HepG2 (cell line): ENCODE data around the gene SLCO2B1. TPM values are rescaled to one million over a fixed set of nuclear protein-coding genes. Genes with fewer than 3 reads are reported as not detected.

ENCODE experiments used
- ATAC-seq: fragments of 200-7000 bp; cut with Tn5 transposase; 3 replicates; pipeline ENCODE4 v1.9.1; 2020; ENCODE audit warnings: mild to moderate bottlenecking, moderate library complexity
- BruUV-seq: library from RNA; stranded (reverse); fragments of 400-500 nt; replicated peaks from 2 replicates; lab custom pipeline; 2021; lab: Mats Ljungman, UMichigan
- CTCF ChIA-PET: fragments of 300-600 bp; formaldehyde crosslinking; extraction: SDS; loops from one replicate; lab custom pipeline; 2021; ENCODE audit warnings: low total read pairs, inconsistent platforms, low intra/inter-chr PET ratio; lab: Yijun Ruan, JAX
- POLR2A ChIA-PET: fragments of 350-600 bp; sonication (Branson Sonifier 250); formaldehyde crosslinking; loops from one replicate; lab custom pipeline; 2020; ENCODE audit warnings: antibody characterized with exemption, inconsistent platforms; lab: Yijun Ruan, JAX
- DNase-seq: peaks from one replicate; pipeline ENCODE4 v3.0.0-alpha.2; 2015; ENCODE audit warnings: low spot score
- FAIRE-seq: peaks from 3 replicates; lab custom pipeline; 2011; peaks lifted over from hg19 to GRCh38; lab: Jason Lieb, UNC
- H2AFZ ChIP-seq: one replicate; pipeline ENCODE4 v1.6.1; 2011; ENCODE audit warnings: low read length, inconsistent platforms
- H3K27ac ChIP-seq: fragments of 300-600 bp; 3 replicates; pipeline ENCODE4 v1.8.0; 2011; ENCODE audit warnings: mixed run types, mild to moderate bottlenecking, mixed read lengths, low read length, inconsistent platforms; ENCODE audit not compliant: insufficient read depth; ENCODE audit errors: extremely low read length
- H3K27me3 ChIP-seq, 2 experiments: fragments of 200-600 bp in 1 of 2; 2 replicates in 1 of 2; 3 replicates in 1 of 2; pipeline versions ENCODE4 v1.6.0 to v1.8.0; 2011; ENCODE audit warnings: low read length in 2 of 2, mild to moderate bottlenecking in 2 of 2, moderate library complexity in 2 of 2, inconsistent platforms in 1 of 2; ENCODE audit not compliant: insufficient read depth in 2 of 2, control insufficient read depth in 1 of 2
- H3K36me3 ChIP-seq, 2 experiments: fragments of 200-600 bp in 1 of 2; replicated peaks in 1 of 2; 2 replicates in 1 of 2; 3 replicates in 1 of 2; pipeline versions ENCODE4 v1.5.1 to v1.8.0; 2011; ENCODE audit warnings: low read length in 2 of 2, inconsistent platforms in 1 of 2; ENCODE audit not compliant: insufficient read depth in 2 of 2, control insufficient read depth in 1 of 2
- H3K4me1 ChIP-seq: 2 replicates; pipeline ENCODE4 v1.5.1; 2012; ENCODE audit warnings: low read length, inconsistent platforms; ENCODE audit not compliant: insufficient read depth
- H3K4me2 ChIP-seq: 2 replicates; pipeline ENCODE4 v1.6.0; 2011; ENCODE audit warnings: low read depth, low read length, inconsistent platforms
- H3K4me3 ChIP-seq, 3 experiments: fragments of 200-600 bp in 1 of 3; sonication (generic), shearing (Covaris generic) in 1 of 3; replicated peaks in 1 of 3; 2 replicates each; pipeline ENCODE4 v1.5.1; 2011 to 2016; ENCODE audit warnings: low read length in 3 of 3, inconsistent platforms in 2 of 3, low read depth in 2 of 3, mild to moderate bottlenecking in 2 of 3, control low read depth in 1 of 3, mixed read lengths in 1 of 3; ENCODE audit not compliant: insufficient read depth in 1 of 3
- H3K79me2 ChIP-seq: one replicate; pipeline ENCODE4 v1.6.1; 2011; ENCODE audit warnings: low read length, inconsistent platforms; ENCODE audit not compliant: insufficient read depth
- H3K9ac ChIP-seq: 2 replicates; pipeline ENCODE4 v1.6.0; 2011; ENCODE audit warnings: mild to moderate bottlenecking, low read depth, low read length, inconsistent platforms; ENCODE audit not compliant: insufficient read depth
- H3K9me3 ChIP-seq: 2 replicates; pipeline ENCODE4 v1.5.1; 2012; ENCODE audit warnings: mild to moderate bottlenecking, low read length
- H4K20me1 ChIP-seq: 2 replicates; pipeline ENCODE4 v1.6.0; 2011; ENCODE audit warnings: inconsistent platforms, mild to moderate bottlenecking, low read length, moderate library complexity; ENCODE audit not compliant: insufficient read depth
- HMGXB3 ChIP-seq: sonication (generic); formaldehyde crosslinking; IDR thresholded peaks from 2 replicates; pipeline ENCODE4 v1.4.0; 2020; ENCODE audit warnings: missing genetic modification reagents, borderline replicate concordance
- NR2F2 ChIP-seq: IDR thresholded peaks from 2 replicates; pipeline ENCODE4 v1.6.1; 2012; ENCODE audit warnings: low read depth, inconsistent platforms, borderline replicate concordance
- SMARCC2 ChIP-seq: fragments of 450-650 bp; IDR thresholded peaks from 2 replicates; pipeline ENCODE4 v1.6.1; 2017; ENCODE audit warnings: antibody characterized with exemption, mild to moderate bottlenecking
- SRSF1 ChIP-seq: fragments of 200-400 bp; formaldehyde crosslinking; optimal IDR thresholded peaks from 2 replicates; pipeline ENCODE3; 2017; ENCODE audit warnings: mild to moderate bottlenecking, low read depth, low read length, moderate library complexity
- TFDP2 ChIP-seq: sonication (generic); formaldehyde crosslinking; IDR thresholded peaks from 2 replicates; pipeline ENCODE4 v1.4.0; 2020; ENCODE audit warnings: missing genetic modification reagents
- ZBTB1 ChIP-seq: sonication (generic); formaldehyde crosslinking; IDR thresholded peaks from 2 replicates; pipeline ENCODE4 v1.4.0; 2020; ENCODE audit warnings: missing genetic modification reagents, borderline replicate concordance
- ZNF510 ChIP-seq: sonication (generic); formaldehyde crosslinking; IDR thresholded peaks from 2 replicates; pipeline ENCODE4 v1.4.0; 2020; ENCODE audit warnings: low read depth, mild to moderate bottlenecking, missing genetic modification reagents
- ZNF83 ChIP-seq: sonication (generic); formaldehyde crosslinking; IDR thresholded peaks from 2 replicates; pipeline ENCODE4 v1.4.0; 2020; ENCODE audit warnings: missing genetic modification reagents, mild to moderate bottlenecking, borderline replicate concordance
- ZZZ3 ChIP-seq: sonication (generic); formaldehyde crosslinking; IDR thresholded peaks from 2 replicates; pipeline ENCODE4 v1.4.0; 2020; ENCODE audit warnings: missing genetic modification reagents, mild to moderate bottlenecking, borderline replicate concordance
- WGBS: methylation state at CpG from one replicate; pipeline ENCODE4 v1.1.6; 2017; ENCODE audit warnings: low lambda C conversion rate; 5-methylcytosine and 5-hydroxymethylcytosine counted together
- in situ Hi-C: cut with HindIII; loops from 2 replicates; pipeline ENCODE4 v1.10.0; 2017; ENCODE audit warnings: low pct_unique_long_range_greater_than_20kb; ENCODE audit not compliant: extremely low pct_ligation_motif_present
- intact Hi-C: fragments of 100-400 bp; cut with micrococcal nuclease; formaldehyde crosslinking; loops from one replicate; pipeline ENCODE4 v1.10.0; 2022; ENCODE audit not compliant: unreplicated experiment
- polyA plus RNA-seq, 8 experiments: library from polyadenylated mRNA; depleted of rRNA in 3 of 8; stranded (reverse) in 7 of 8; unstranded in 1 of 8; fragments of >200 nt; fragmentation: Illumina TruSeq in 4 of 8; extraction: Trizol in 4 of 8; gene quantifications; 2 replicates each; pipeline versions ENCODE4 v1.2.1 to v1.2.3, GENCODE V29; 2011 to 2016; ENCODE audit warnings: low read depth in 4 of 8, missing spikeins in 1 of 8, mixed read lengths in 1 of 8; ENCODE audit not compliant: insufficient read depth in 1 of 8
- total RNA-seq, 5 experiments: library from RNA; depleted of rRNA; stranded (reverse); fragments of >200 nt; fragmentation: Illumina TruSeq; extraction: Trizol; gene quantifications; 2 replicates each; pipeline ENCODE4 v1.2.3, GENCODE V29; 2016; ENCODE audit warnings: low read depth in 1 of 5

The SLCO2B1 gene
- total and polyA plus RNA-seq, 2 of the 13 experiments (the other 11 are each of a cell fraction or from before 2014, with no cell fraction given): 15.3 to 19.8 TPM

DNA sequence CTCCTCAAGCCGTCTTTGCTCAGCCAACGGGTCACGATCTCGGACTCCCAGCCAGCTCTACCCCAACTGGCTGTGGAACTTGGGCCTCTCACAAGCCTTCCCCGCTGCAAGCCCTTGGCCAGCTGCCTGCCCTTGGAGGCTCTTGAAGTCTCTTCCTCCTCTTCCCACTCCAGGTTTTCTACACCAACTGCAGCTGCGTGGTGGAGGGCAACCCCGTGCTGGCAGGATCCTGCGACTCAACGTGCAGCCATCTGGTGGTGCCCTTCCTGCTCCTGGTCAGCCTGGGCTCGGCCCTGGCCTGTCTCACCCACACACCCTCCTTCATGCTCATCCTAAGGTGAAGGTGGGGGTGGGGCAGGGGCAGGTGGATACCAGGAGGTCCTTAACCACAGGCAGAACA is 49.1 kb downstream of the SLCO2B1 start:
- ATAC-seq: no peak
- H3K36me3 ChIP-seq: peaks cover 2 to 6% of the 10 kb centered on the region in 2 experiments; a peak in 4 of 5 replicates
- H3K9ac ChIP-seq: no peak overlapping the region
- intact Hi-C loops: loop anchor here (5.0 kb wide), 1 partner anchor 43 kb away; no protein-coding TSS in a partner anchor
- no peak overlapping the region for H3K4me3 ChIP-seq
- no peaks in the 10 kb centered on the region for H3K27me3 ChIP-seq
- POLR2A ChIA-PET: no interaction called here
- peaks cover 26% of the 10 kb centered on the region for H3K4me1 ChIP-seq
- no peaks in the 10 kb centered on the region for H4K20me1 ChIP-seq
- H2AFZ ChIP-seq: no peak overlapping the region
- H3K9me3 ChIP-seq: no peaks in the 10 kb centered on the region
- H3K4me2 ChIP-seq: no peak overlapping the region
- in situ Hi-C loops: loop anchor here (5.0 kb wide), 1 partner anchor 53 kb away; no protein-coding TSS in a partner anchor
- no peak for FAIRE-seq
- 93% methylated on average over 10 of the region's 10 CpGs for WGBS
- no peak overlapping the region for H3K27ac ChIP-seq
- no peaks in the 10 kb centered on the region for H3K79me2 ChIP-seq
- BruUV-seq: no TSS peak
- TF ChIP-seq ZBTB1 (CRISPR knock-in tag): no peak
- CTCF ChIA-PET: no interaction called here
- no peak for DNase-seq

- Histone ChIP-seq H3K4me1 (peaks cover 31% of the 10 kb centered on the region), H3K9ac (no peak overlapping the region), H3K9me3 (no peaks in the 10 kb centered on the region), H3K27ac (no peak overlapping the region), H3K79me2 (no peaks in the 10 kb centered on the region), H2AFZ (no peak overlapping the region), H3K27me3 (no peaks in the 10 kb centered on the region), H3K4me3 (no peak overlapping the region), H3K36me3 (peaks cover 1 to 3% of the 10 kb centered on the region in 2 experiments; a peak in 4 of 5 replicates), H4K20me1 (no peaks in the 10 kb centered on the region), H3K4me2 (no peak overlapping the region)
- DNase-seq (no peak), ATAC-seq (no peak), FAIRE-seq (no peak)
- in situ Hi-C loops (loop anchor here (5.0 kb wide), 1 partner anchor 53 kb away; no protein-coding TSS in a partner anchor), intact Hi-C loops (loop anchor here (5.0 kb wide), 1 partner anchor 43 kb away; no protein-coding TSS in a partner anchor)
- POLR2A ChIA-PET: no interaction called here
- CTCF ChIA-PET: no interaction called here
- WGBS: 88% methylated on average over 1 of the region's 2 CpGs
- no TSS peak for BruUV-seq
- no peak for TF ChIP-seq TFDP2 (CRISPR knock-in tag)
- TF ChIP-seq HMGXB3 (CRISPR knock-in tag): no peak
- no peak for TF ChIP-seq SRSF1
- no peak for TF ChIP-seq ZZZ3
- TF ChIP-seq NR2F2: no peak
- no peak for TF ChIP-seq ZNF83 (CRISPR knock-in tag)
- TF ChIP-seq ZNF510: no peak
- no peak for TF ChIP-seq SMARCC2
Observed at GRCh38 chr11:75200531-75200930, 49.6 kb downstream of the SLCO2B1 start.
